SU-DHL-6 (cell line): ENCODE results near the gene SWT1.

Experiments
- EZH2phosphoT487 ChIP-seq: fragments of 200-600 bp; sonication (generic), shearing (Covaris generic); conservative IDR thresholded peaks from 2 replicates; pipeline ENCODE4 v1.6.1; 2018; ENCODE audit warnings: mild to moderate bottlenecking, antibody characterized with exemption, low read length, moderate library complexity, mixed read lengths
- TF ChIP-seq, protein P1 (sequence below): fragments of 200-600 bp; sonication (generic); IDR thresholded peaks from one replicate; pipeline ENCODE4 v1.5.1; 2017; ENCODE audit warnings: antibody characterized with exemption, mild to moderate bottlenecking, low read length, moderate library complexity; ENCODE audit not compliant: insufficient read depth, poor library complexity, severe bottlenecking

DNA sequence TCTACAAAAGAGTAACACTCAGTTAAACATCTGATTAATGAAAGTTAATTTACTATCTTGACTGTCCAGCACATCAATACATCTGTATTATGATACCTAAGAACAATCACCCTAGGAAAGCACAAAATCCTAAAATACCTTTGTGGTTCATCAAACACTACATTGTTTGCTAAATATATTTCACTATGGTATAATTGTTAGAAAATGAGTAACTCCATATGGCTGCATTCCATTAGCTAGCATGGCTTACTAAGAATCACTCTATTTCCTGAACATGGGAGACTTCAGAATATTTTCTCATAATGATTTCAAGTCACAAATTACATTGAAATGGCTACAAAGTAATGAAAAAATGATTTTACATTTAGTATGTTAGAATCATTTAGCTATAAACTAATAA is 12.7 kb upstream of the SWT1 start:
- TF ChIP-seq, protein P1, sequence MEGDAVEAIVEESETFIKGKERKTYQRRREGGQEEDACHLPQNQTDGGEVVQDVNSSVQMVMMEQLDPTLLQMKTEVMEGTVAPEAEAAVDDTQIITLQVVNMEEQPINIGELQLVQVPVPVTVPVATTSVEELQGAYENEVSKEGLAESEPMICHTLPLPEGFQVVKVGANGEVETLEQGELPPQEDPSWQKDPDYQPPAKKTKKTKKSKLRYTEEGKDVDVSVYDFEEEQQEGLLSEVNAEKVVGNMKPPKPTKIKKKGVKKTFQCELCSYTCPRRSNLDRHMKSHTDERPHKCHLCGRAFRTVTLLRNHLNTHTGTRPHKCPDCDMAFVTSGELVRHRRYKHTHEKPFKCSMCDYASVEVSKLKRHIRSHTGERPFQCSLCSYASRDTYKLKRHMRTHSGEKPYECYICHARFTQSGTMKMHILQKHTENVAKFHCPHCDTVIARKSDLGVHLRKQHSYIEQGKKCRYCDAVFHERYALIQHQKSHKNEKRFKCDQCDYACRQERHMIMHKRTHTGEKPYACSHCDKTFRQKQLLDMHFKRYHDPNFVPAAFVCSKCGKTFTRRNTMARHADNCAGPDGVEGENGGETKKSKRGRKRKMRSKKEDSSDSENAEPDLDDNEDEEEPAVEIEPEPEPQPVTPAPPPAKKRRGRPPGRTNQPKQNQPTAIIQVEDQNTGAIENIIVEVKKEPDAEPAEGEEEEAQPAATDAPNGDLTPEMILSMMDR = no peak
- no peak for TF ChIP-seq EZH2phosphoT487
